HEK293 (cell line): ENCODE data around the gene RILP.

Experiments used
- CTCF ChIA-PET: fragments of 350-600 bp; formaldehyde crosslinking; extraction: SDS; loops from one replicate; lab custom pipeline; 2021; ENCODE audit warnings: antibody characterized with exemption; lab: Yijun Ruan, JAX
- POLR2A ChIA-PET: fragments of 300-600 bp; formaldehyde crosslinking; extraction: SDS; loops from one replicate; lab custom pipeline; 2020; ENCODE audit warnings: antibody characterized with exemption, inconsistent platforms; lab: Yijun Ruan, JAX
- H3K27ac ChIP-seq: fragments of 200-500 bp; sonication (Bioruptor generic); 2 replicates; pipeline ENCODE4 v1.5.1; 2014; ENCODE audit warnings: low read depth, low read length, control low read depth, inconsistent platforms; ENCODE audit errors: extremely low read depth
- H3K36me3 ChIP-seq, 2 experiments: fragments of 200-500 bp in 1 of 2; sonication (Bioruptor generic) in 1 of 2; 1 replicate in 1 of 2; 2 replicates in 1 of 2; pipeline ENCODE4 v1.5.1; 2014 to 2017; ENCODE audit warnings: inconsistent platforms in 2 of 2, low read length in 2 of 2; ENCODE audit not compliant: control insufficient read depth in 2 of 2, insufficient read depth in 1 of 2
- H3K4me1 ChIP-seq: fragments of 200-500 bp; sonication (Bioruptor generic); 2 replicates; pipeline ENCODE4 v1.5.1; 2014; ENCODE audit warnings: mild to moderate bottlenecking, low read length, inconsistent platforms; ENCODE audit not compliant: control insufficient read depth, insufficient read depth
- H3K4me3 ChIP-seq: 2 replicates; pipeline ENCODE4 v1.5.1; 2011; ENCODE audit warnings: low read depth, mild to moderate bottlenecking, control low read depth, low read length, moderate library complexity
- H3K9me3 ChIP-seq: fragments of 200-500 bp; sonication (Bioruptor generic); 2 replicates; pipeline ENCODE4 v1.5.1; 2014; ENCODE audit warnings: low read depth, low read length, inconsistent platforms; ENCODE audit not compliant: control insufficient read depth, insufficient read depth
- BCL11B ChIP-seq: fragments of 450-650 bp; formaldehyde crosslinking; IDR thresholded peaks from 2 replicates; pipeline ENCODE4 v1.5.1; 2016; ENCODE audit warnings: low read depth, missing biosample characterization, missing genetic modification characterization
- BCL6B ChIP-seq: fragments of 450-650 bp; formaldehyde crosslinking; IDR thresholded peaks from 2 replicates; pipeline ENCODE4 v1.5.1; 2017; ENCODE audit warnings: missing biosample characterization, missing genetic modification characterization
- KLF16 ChIP-seq: fragments of 450-650 bp; formaldehyde crosslinking; IDR thresholded peaks from 2 replicates; pipeline ENCODE4 v1.5.1; 2017; ENCODE audit warnings: missing biosample characterization, missing genetic modification characterization
- SCRT2 ChIP-seq: fragments of 450-650 bp; formaldehyde crosslinking; IDR thresholded peaks from 2 replicates; pipeline ENCODE4 v1.5.1; 2016; ENCODE audit warnings: missing biosample characterization, missing genetic modification characterization
- TSHZ1 ChIP-seq: fragments of 450-650 bp; formaldehyde crosslinking; IDR thresholded peaks from 2 replicates; pipeline ENCODE4 v1.5.1; 2016; ENCODE audit warnings: missing biosample characterization, missing genetic modification characterization, borderline replicate concordance
- ZBTB7A ChIP-seq: fragments of 450-650 bp; formaldehyde crosslinking; IDR thresholded peaks from 2 replicates; pipeline ENCODE4 v1.5.1; 2016; ENCODE audit warnings: low read depth, missing biosample characterization, missing genetic modification characterization
- ZNF138 ChIP-seq: fragments of 450-650 bp; formaldehyde crosslinking; IDR thresholded peaks from 2 replicates; pipeline ENCODE4 v1.5.1; 2016; ENCODE audit warnings: missing biosample characterization, missing genetic modification characterization, borderline replicate concordance
- ZNF174 ChIP-seq: fragments of 450-650 bp; formaldehyde crosslinking; IDR thresholded peaks from 2 replicates; pipeline ENCODE4 v1.5.0; 2017; ENCODE audit warnings: missing biosample characterization, mild to moderate bottlenecking, missing genetic modification characterization
- ZNF184 ChIP-seq: fragments of 450-650 bp; IDR thresholded peaks from 2 replicates; pipeline ENCODE4 v1.5.1; 2018; ENCODE audit warnings: missing biosample characterization, mild to moderate bottlenecking, missing genetic modification characterization
- ZNF19 ChIP-seq: fragments of 450-650 bp; formaldehyde crosslinking; IDR thresholded peaks from 2 replicates; pipeline ENCODE4; 2016; ENCODE audit warnings: missing biosample characterization, missing genetic modification characterization, low read depth
- ZNF214 ChIP-seq: fragments of 450-650 bp; formaldehyde crosslinking; IDR thresholded peaks from 2 replicates; pipeline ENCODE4 v1.5.1; 2017; ENCODE audit warnings: missing biosample characterization, mild to moderate bottlenecking, missing genetic modification characterization, borderline replicate concordance
- ZNF311 ChIP-seq: fragments of 450-650 bp; formaldehyde crosslinking; IDR thresholded peaks from 2 replicates; pipeline ENCODE4 v1.5.1; 2017; ENCODE audit warnings: missing biosample characterization, missing genetic modification characterization, borderline replicate concordance
- ZNF488 ChIP-seq: fragments of 450-650 bp; formaldehyde crosslinking; IDR thresholded peaks from 2 replicates; pipeline ENCODE4 v1.5.1; 2016; ENCODE audit warnings: missing biosample characterization, missing genetic modification characterization
- ZNF585B ChIP-seq: fragments of 450-650 bp; formaldehyde crosslinking; IDR thresholded peaks from 2 replicates; pipeline ENCODE4 v1.5.1; 2016; ENCODE audit warnings: missing biosample characterization, missing genetic modification characterization
- ZNF610 ChIP-seq: fragments of 450-650 bp; formaldehyde crosslinking; IDR thresholded peaks from 2 replicates; pipeline ENCODE4 v1.5.1; 2016; ENCODE audit warnings: missing biosample characterization, missing genetic modification characterization, borderline replicate concordance
- ZNF624 ChIP-seq: fragments of 450-650 bp; formaldehyde crosslinking; IDR thresholded peaks from 2 replicates; pipeline ENCODE4 v1.5.1; 2017; ENCODE audit warnings: missing biosample characterization, missing genetic modification characterization
- TF ChIP-seq, protein P1 (sequence below): fragments of 450-650 bp; formaldehyde crosslinking; IDR thresholded peaks from 2 replicates; pipeline ENCODE4 v1.5.1; 2016; ENCODE audit warnings: missing biosample characterization, missing genetic modification characterization
- TF ChIP-seq, protein P2 (sequence below): fragments of 450-650 bp; formaldehyde crosslinking; IDR thresholded peaks from 2 replicates; pipeline ENCODE4 v1.5.1; 2016; ENCODE audit warnings: missing biosample characterization, missing genetic modification characterization
- TF ChIP-seq, protein P3 (sequence below): fragments of 450-650 bp; formaldehyde crosslinking; IDR thresholded peaks from 2 replicates; pipeline ENCODE4 v1.5.1; 2016; ENCODE audit warnings: missing biosample characterization, missing genetic modification characterization

RILP gene

GRCh38 chr17:1647802-1648171 is 1.9 kb downstream of the RILP start:
- ChIA-PET POLR2A (interaction anchor here (2.6 to 6.0 kb wide), 2 partner anchors 20 to 69 kb away, joined by 19 to 38 read pairs; no protein-coding TSS in a partner anchor), CTCF (interaction anchor here (0.5 to 6.1 kb wide), 14 partner anchors 8 to 776 kb away, joined by 3 to 69 read pairs (median 6); no protein-coding TSS in a partner anchor)
- TF ChIP-seq BCL6B (tag by site-specific recombination) (no peak), ZNF624 (tag by site-specific recombination) (no peak), ZNF610 (tag by site-specific recombination) (no peak), TSHZ1 (tag by site-specific recombination) (no peak), ZNF138 (no peak), ZNF184 (tag by site-specific recombination) (no peak), SCRT2 (no peak), ZNF214 (tag by site-specific recombination) (no peak), ZBTB7A (no peak), ZNF585B (tag by site-specific recombination) (no peak), ZNF19 (tag by site-specific recombination) (no peak), ZNF174 (tag by site-specific recombination) (no peak), KLF16 (tag by site-specific recombination) (no peak), ZNF311 (tag by site-specific recombination) (no peak), ZNF488 (no peak), BCL11B (tag by site-specific recombination) (no peak)
- TF ChIP-seq, protein P1, sequence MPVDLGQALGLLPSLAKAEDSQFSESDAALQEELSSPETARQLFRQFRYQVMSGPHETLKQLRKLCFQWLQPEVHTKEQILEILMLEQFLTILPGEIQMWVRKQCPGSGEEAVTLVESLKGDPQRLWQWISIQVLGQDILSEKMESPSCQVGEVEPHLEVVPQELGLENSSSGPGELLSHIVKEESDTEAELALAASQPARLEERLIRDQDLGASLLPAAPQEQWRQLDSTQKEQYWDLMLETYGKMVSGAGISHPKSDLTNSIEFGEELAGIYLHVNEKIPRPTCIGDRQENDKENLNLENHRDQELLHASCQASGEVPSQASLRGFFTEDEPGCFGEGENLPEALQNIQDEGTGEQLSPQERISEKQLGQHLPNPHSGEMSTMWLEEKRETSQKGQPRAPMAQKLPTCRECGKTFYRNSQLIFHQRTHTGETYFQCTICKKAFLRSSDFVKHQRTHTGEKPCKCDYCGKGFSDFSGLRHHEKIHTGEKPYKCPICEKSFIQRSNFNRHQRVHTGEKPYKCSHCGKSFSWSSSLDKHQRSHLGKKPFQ (tag by site-specific recombination) = no peak
- TF ChIP-seq, protein P2, sequence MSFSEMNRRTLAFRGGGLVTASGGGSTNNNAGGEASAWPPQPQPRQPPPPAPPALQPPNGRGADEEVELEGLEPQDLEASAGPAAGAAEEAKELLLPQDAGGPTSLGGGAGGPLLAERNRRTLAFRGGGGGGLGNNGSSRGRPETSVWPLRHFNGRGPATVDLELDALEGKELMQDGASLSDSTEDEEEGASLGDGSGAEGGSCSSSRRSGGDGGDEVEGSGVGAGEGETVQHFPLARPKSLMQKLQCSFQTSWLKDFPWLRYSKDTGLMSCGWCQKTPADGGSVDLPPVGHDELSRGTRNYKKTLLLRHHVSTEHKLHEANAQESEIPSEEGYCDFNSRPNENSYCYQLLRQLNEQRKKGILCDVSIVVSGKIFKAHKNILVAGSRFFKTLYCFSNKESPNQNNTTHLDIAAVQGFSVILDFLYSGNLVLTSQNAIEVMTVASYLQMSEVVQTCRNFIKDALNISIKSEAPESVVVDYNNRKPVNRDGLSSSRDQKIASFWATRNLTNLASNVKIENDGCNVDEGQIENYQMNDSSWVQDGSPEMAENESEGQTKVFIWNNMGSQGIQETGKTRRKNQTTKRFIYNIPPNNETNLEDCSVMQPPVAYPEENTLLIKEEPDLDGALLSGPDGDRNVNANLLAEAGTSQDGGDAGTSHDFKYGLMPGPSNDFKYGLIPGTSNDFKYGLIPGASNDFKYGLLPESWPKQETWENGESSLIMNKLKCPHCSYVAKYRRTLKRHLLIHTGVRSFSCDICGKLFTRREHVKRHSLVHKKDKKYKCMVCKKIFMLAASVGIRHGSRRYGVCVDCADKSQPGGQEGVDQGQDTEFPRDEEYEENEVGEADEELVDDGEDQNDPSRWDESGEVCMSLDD (tag by site-specific recombination) = no peak
- TF ChIP-seq, protein P3, sequence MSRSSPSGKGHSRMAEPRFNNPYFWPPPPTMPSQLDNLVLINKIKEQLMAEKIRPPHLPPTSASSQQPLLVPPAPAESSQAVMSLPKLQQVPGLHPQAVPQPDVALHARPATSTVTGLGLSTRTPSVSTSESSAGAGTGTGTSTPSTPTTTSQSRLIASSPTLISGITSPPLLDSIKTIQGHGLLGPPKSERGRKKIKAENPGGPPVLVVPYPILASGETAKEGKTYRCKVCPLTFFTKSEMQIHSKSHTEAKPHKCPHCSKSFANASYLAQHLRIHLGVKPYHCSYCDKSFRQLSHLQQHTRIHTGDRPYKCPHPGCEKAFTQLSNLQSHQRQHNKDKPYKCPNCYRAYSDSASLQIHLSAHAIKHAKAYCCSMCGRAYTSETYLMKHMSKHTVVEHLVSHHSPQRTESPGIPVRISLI (tag by site-specific recombination) = no peak
- H3K4me1 ChIP-seq = peaks cover 10% of the 10 kb centered on the region
- H3K9me3 ChIP-seq = no peaks in the 10 kb centered on the region
- H3K4me3 ChIP-seq = no peak overlapping the region
- H3K27ac ChIP-seq = no peak overlapping the region
- peaks cover 12 to 28% of the 10 kb centered on the region in 2 experiments for H3K36me3 ChIP-seq
